ENCODE measurements around the gene TUBB4B.

The TUBB4B gene

GRCh38 chr9:137227054-137227852 lies 13.8 kb upstream of the TUBB4B start, which contains the start of gene RNF224:
TSS of gene RNF224 (plus strand) at chr9:137227502. CDS start at chr9:137228336, 834 bp downstream.
- DNase-seq (ENCODE audit: low read depth): peak; percentile 83
- TF ChIP-seq CTCF (IDR thresholded peaks at IDR 0.05; ENCODE audit: control insufficient read depth, extremely low read depth, insufficient read depth): peak; percentile 87

GRCh38 chr9:137227853-137228505 lies 13.1 kb upstream of the TUBB4B start:
- TF ChIP-seq CTCF (IDR thresholded peaks at IDR 0.05; ENCODE audit: control insufficient read depth, extremely low read depth, insufficient read depth): no peak
- DNase-seq (ENCODE audit: low read depth): no peak
- no peak overlapping the region for H3K4me3 ChIP-seq (ENCODE audit: low read depth, low read length)

More at GRCh38 chr9:137227054-137227852, 13.8 kb upstream of the TUBB4B start, which contains the start of gene RNF224:
- peak within 1 kb of the TSS; percentile 34 for H3K4me3 ChIP-seq (ENCODE audit: low read depth, low read length)

- TF ChIP-seq CTCF (IDR thresholded peaks at IDR 0.05; ENCODE audit: control insufficient read depth, extremely low read depth, insufficient read depth): no peak
- H3K4me3 ChIP-seq (ENCODE audit: low read depth, low read length): no peak overlapping the region
- no peak for DNase-seq (ENCODE audit: low read depth)
These were observed 12.6 kb upstream of the TUBB4B start for GRCh38 chr9:137228506-137228967.

GRCh38 chr9:137228968-137229896 lies 11.9 kb upstream of the TUBB4B start:
- H3K4me3 ChIP-seq (ENCODE audit: low read depth, low read length): no peak overlapping the region
- TF ChIP-seq CTCF (IDR thresholded peaks at IDR 0.05; ENCODE audit: control insufficient read depth, extremely low read depth, insufficient read depth): no peak
- no peak for DNase-seq (ENCODE audit: low read depth)

- DNase-seq (ENCODE audit: low read depth): no peak
- no peak overlapping the region for H3K4me3 ChIP-seq (ENCODE audit: low read depth, low read length)
- no peak for TF ChIP-seq CTCF (IDR thresholded peaks at IDR 0.05; ENCODE audit: control insufficient read depth, extremely low read depth, insufficient read depth)
These were observed 11.0 kb upstream of the TUBB4B start for GRCh38 chr9:137229903-137230704.

Data from LNCaP clone FGC (cell line).